ENCODE data around the gene LGR6. TPM values are rescaled to one million over a fixed set of nuclear protein-coding genes. Genes with fewer than 3 reads are reported as not detected.

Gene LGR6
- total and polyA plus RNA-seq, 8 donors: 0.75 to 1.8 (median 1.5) TPM

- ATAC-seq (no peak), DNase-seq (no peak)
- H3K4me1 ChIP-seq: no peaks in the 10 kb centered on the region
- H3K27me3 ChIP-seq: no peaks in the 10 kb centered on the region
- no peak overlapping the region for H3K27ac ChIP-seq
- H3K9me3 ChIP-seq: no peaks in the 10 kb centered on the region
- no peaks in the 10 kb centered on the region for H3K36me3 ChIP-seq
- TF ChIP-seq CTCF (IDR thresholded peaks at IDR 0.05): no peak
- intact Hi-C loops (cut with DNase I): no loop called here
- H3K4me3 ChIP-seq: no peak overlapping the region
Measured at GRCh38 chr1:202230061-202230938, 36.7 kb downstream of the LGR6 start.

DNA sequence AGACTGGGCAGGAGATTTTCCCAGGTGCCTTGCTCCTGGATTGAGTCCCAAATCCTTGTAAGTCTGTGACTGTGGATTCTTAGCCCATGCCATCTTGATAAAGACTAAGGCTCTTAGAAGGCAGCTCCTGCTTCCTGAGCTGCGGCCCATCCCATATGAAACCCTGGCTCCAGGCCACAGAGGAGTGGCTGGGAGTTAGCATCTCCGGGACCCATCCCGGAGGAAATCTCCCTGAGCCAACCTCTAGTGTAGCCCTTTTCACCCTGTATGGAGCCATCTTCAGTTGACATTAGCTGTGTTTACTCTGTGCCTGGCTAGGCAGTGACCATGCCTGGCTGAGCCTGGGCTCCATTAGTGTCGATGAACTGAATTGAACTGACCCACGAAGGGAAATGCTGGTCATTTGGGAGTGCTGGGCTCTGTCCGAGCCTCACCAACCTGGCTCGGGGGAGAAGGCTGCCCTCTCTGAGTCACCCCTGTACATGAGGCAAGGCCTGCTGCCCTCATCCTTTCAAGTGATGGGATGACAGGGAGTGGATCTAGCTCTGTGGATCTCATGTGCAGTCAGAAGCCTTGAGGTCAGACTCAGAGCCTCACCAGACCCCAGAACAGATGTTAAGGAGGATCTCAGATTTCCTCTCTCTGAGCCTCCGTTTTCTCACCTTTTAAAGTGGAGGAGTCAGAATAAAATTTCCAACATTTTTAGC, 37.5 kb downstream of the LGR6 start:
- Histone ChIP-seq H3K9me3 (no peaks in the 10 kb centered on the region), H3K4me3 (no peak overlapping the region), H3K27me3 (peaks cover 0 to 4% of the 10 kb centered on the region in 2 donors), H3K27ac (no peak overlapping the region), H3K36me3 (no peaks in the 10 kb centered on the region), H3K4me1 (no peaks in the 10 kb centered on the region)
- no peak for ATAC-seq
- intact Hi-C loops (cut with DNase I): no loop called here
- TF ChIP-seq CTCF (IDR thresholded peaks at IDR 0.05): no peak
- no peak for DNase-seq

- no peaks in the 10 kb centered on the region for H3K9me3 ChIP-seq
- ATAC-seq: no peak
- no peak overlapping the region for H3K27ac ChIP-seq
- H3K4me3 ChIP-seq: no peak overlapping the region
- no peaks in the 10 kb centered on the region for H3K36me3 ChIP-seq
- intact Hi-C loops (cut with DNase I): no loop called here
- peaks cover 0 to 23% of the 10 kb centered on the region in 2 donors for H3K27me3 ChIP-seq
- H3K4me1 ChIP-seq: no peaks in the 10 kb centered on the region
- no peak for DNase-seq
- TF ChIP-seq CTCF (IDR thresholded peaks at IDR 0.05): no peak
Measured at GRCh38 chr1:202233171-202233570, 39.6 kb downstream of the LGR6 start.

GRCh38 chr1:202233804-202234203, 40.2 kb downstream of the LGR6 start:
- intact Hi-C loops (cut with DNase I): no loop called here
- H3K36me3 ChIP-seq: no peaks in the 10 kb centered on the region
- H3K27ac ChIP-seq: no peak overlapping the region
- no peaks in the 10 kb centered on the region for H3K9me3 ChIP-seq
- H3K4me1 ChIP-seq: no peaks in the 10 kb centered on the region
- DNase-seq (peak in 1 of 4 donors; percentile 7), ATAC-seq (no peak)
- no peak for TF ChIP-seq CTCF (IDR thresholded peaks at IDR 0.05)
- no peak overlapping the region for H3K4me3 ChIP-seq
- H3K27me3 ChIP-seq: peaks cover 0 to 25% of the 10 kb centered on the region in 2 donors

GRCh38 chr1:202234331-202235002, 40.9 kb downstream of the LGR6 start:
- H3K4me3 ChIP-seq: no peak overlapping the region
- no peaks in the 10 kb centered on the region for H3K36me3 ChIP-seq
- intact Hi-C loops (cut with DNase I): no loop called here
- no peaks in the 10 kb centered on the region for H3K4me1 ChIP-seq
- no peak for TF ChIP-seq CTCF (IDR thresholded peaks at IDR 0.05)
- DNase-seq (no peak), ATAC-seq (no peak)
- no peak overlapping the region for H3K27ac ChIP-seq
- no peaks in the 10 kb centered on the region for H3K9me3 ChIP-seq
- H3K27me3 ChIP-seq: peaks cover 0 to 25% of the 10 kb centered on the region in 2 donors
